MM.1S (cell line): ENCODE results near the gene ARVCF.

Experiments used
- DNase-seq: peaks from one replicate; pipeline ENCODE4 v3.0.0-alpha.2; 2015
- H2AFZ ChIP-seq: fragments of 300-600 bp; sonication (generic); 2 replicates; pipeline ENCODE4 v1.6.0; 2016; ENCODE audit warnings: antibody characterized with exemption, low read length
- H3F3A ChIP-seq: fragments of 300-600 bp; sonication (generic); 2 replicates; pipeline ENCODE4 v1.6.1; 2016; ENCODE audit warnings: mild to moderate bottlenecking, antibody characterized with exemption, low read length, moderate library complexity, mixed read lengths; ENCODE audit not compliant: insufficient read depth
- H3K27ac ChIP-seq: fragments of 300-600 bp; sonication (generic); 2 replicates; pipeline ENCODE4 v1.5.1; 2016; ENCODE audit warnings: mild to moderate bottlenecking, low read length
- H3K27me3 ChIP-seq: fragments of 300-600 bp; sonication (generic); replicated peaks from 2 replicates; pipeline ENCODE4 v1.6.0; 2016; ENCODE audit warnings: low read length; ENCODE audit not compliant: insufficient read depth
- H3K36me3 ChIP-seq: fragments of 300-600 bp; sonication (generic); replicated peaks from 2 replicates; pipeline ENCODE4 v1.6.1; 2016; ENCODE audit warnings: mild to moderate bottlenecking, low read length, mixed read lengths; ENCODE audit not compliant: insufficient read depth
- H3K4me1 ChIP-seq: fragments of 300-600 bp; sonication (generic); 2 replicates; pipeline ENCODE4 v1.6.1; 2016; ENCODE audit warnings: low read length, mixed read lengths
- H3K4me2 ChIP-seq: fragments of 300-600 bp; sonication (generic); 2 replicates; pipeline ENCODE4 v1.6.0; 2016; ENCODE audit warnings: low read depth, low read length
- H3K4me3 ChIP-seq: fragments of 300-600 bp; sonication (generic); 2 replicates; pipeline ENCODE4 v1.5.1; 2016; ENCODE audit warnings: low read length, mixed read lengths
- H3K79me2 ChIP-seq: fragments of 300-600 bp; sonication (generic); 2 replicates; pipeline ENCODE4 v1.6.1; 2016; ENCODE audit warnings: mixed run types, low read length, mixed read lengths
- H3K9ac ChIP-seq: fragments of 300-600 bp; sonication (generic); 2 replicates; pipeline ENCODE4 v1.6.1; 2016; ENCODE audit warnings: low read length, mixed read lengths
- H3K9me2 ChIP-seq: fragments of 300-600 bp; sonication (generic); replicated peaks from 2 replicates; pipeline ENCODE4 v1.6.1; 2016; ENCODE audit warnings: mild to moderate bottlenecking, low read length, mixed read lengths; ENCODE audit not compliant: insufficient read depth
- H3K9me3 ChIP-seq: fragments of 300-600 bp; sonication (generic); replicated peaks from 2 replicates; pipeline ENCODE4 v1.6.1; 2016; ENCODE audit warnings: mild to moderate bottlenecking, low read length, mixed read lengths; ENCODE audit not compliant: insufficient read depth
- H4K20me1 ChIP-seq: fragments of 300-600 bp; sonication (generic); 2 replicates; pipeline ENCODE4 v1.6.1; 2016; ENCODE audit warnings: mild to moderate bottlenecking, low read length, moderate library complexity, mixed read lengths; ENCODE audit not compliant: insufficient read depth
- EZH2 ChIP-seq: fragments of 300-600 bp; sonication (generic); optimal IDR thresholded peaks from 2 replicates; pipeline ENCODE3; 2017; ENCODE audit warnings: low read depth, mild to moderate bottlenecking, antibody characterized with exemption, low read length, mixed read lengths
- EZH2phosphoT487 ChIP-seq: fragments of 300-600 bp; sonication (generic); IDR thresholded peaks from 2 replicates; pipeline ENCODE4 v1.6.1; 2018; ENCODE audit warnings: antibody characterized with exemption, low read length
- TF ChIP-seq, protein P1 (sequence below): fragments of 300-600 bp; sonication (generic); IDR thresholded peaks from 2 replicates; pipeline ENCODE4 v1.5.1; 2016; ENCODE audit warnings: antibody characterized with exemption, low read length, mixed read lengths

Gene ARVCF

DNA sequence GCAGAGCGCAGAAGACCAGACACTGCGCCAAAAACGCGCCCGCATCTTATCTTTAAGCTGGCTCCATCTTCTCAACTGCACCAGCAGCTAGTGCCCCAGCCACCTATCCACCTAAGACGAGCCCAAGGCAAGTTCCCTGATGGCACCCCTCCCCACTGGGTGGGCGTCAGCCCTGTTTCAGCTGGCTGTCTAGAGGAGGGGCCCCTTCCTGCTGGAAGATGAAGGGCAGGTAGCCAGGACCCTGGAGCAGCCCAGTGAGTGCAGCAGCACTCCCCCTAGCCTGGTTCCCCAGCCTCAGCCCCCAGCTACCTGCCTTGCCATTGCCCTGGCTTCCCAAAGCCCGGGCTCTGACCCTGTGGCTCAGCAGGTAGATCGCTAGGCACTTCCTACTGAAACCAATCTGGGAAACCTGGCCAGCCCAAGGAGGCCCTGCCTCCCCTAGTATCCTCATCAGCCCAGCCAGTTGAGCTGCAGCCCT is 28.3 kb downstream of the ARVCF start:
- H3K36me3 ChIP-seq = no peaks in the 10 kb centered on the region
- H3K4me1 ChIP-seq = peaks cover 14% of the 10 kb centered on the region
- H4K20me1 ChIP-seq = no peaks in the 10 kb centered on the region
- no peak for TF ChIP-seq EZH2
- TF ChIP-seq, protein P1, sequence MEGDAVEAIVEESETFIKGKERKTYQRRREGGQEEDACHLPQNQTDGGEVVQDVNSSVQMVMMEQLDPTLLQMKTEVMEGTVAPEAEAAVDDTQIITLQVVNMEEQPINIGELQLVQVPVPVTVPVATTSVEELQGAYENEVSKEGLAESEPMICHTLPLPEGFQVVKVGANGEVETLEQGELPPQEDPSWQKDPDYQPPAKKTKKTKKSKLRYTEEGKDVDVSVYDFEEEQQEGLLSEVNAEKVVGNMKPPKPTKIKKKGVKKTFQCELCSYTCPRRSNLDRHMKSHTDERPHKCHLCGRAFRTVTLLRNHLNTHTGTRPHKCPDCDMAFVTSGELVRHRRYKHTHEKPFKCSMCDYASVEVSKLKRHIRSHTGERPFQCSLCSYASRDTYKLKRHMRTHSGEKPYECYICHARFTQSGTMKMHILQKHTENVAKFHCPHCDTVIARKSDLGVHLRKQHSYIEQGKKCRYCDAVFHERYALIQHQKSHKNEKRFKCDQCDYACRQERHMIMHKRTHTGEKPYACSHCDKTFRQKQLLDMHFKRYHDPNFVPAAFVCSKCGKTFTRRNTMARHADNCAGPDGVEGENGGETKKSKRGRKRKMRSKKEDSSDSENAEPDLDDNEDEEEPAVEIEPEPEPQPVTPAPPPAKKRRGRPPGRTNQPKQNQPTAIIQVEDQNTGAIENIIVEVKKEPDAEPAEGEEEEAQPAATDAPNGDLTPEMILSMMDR = no peak
- H3K4me2 ChIP-seq = no peak overlapping the region
- no peaks in the 10 kb centered on the region for H3K9me3 ChIP-seq
- H3K9me2 ChIP-seq = no peaks in the 10 kb centered on the region
- H2AFZ ChIP-seq = no peak overlapping the region
- no peaks in the 10 kb centered on the region for H3F3A ChIP-seq
- no peak overlapping the region for H3K9ac ChIP-seq
- H3K27me3 ChIP-seq = peaks cover 43% of the 10 kb centered on the region
- DNase-seq = no peak
- H3K4me3 ChIP-seq = no peak overlapping the region
- H3K79me2 ChIP-seq = no peaks in the 10 kb centered on the region
- H3K27ac ChIP-seq = no peak overlapping the region

DNA sequence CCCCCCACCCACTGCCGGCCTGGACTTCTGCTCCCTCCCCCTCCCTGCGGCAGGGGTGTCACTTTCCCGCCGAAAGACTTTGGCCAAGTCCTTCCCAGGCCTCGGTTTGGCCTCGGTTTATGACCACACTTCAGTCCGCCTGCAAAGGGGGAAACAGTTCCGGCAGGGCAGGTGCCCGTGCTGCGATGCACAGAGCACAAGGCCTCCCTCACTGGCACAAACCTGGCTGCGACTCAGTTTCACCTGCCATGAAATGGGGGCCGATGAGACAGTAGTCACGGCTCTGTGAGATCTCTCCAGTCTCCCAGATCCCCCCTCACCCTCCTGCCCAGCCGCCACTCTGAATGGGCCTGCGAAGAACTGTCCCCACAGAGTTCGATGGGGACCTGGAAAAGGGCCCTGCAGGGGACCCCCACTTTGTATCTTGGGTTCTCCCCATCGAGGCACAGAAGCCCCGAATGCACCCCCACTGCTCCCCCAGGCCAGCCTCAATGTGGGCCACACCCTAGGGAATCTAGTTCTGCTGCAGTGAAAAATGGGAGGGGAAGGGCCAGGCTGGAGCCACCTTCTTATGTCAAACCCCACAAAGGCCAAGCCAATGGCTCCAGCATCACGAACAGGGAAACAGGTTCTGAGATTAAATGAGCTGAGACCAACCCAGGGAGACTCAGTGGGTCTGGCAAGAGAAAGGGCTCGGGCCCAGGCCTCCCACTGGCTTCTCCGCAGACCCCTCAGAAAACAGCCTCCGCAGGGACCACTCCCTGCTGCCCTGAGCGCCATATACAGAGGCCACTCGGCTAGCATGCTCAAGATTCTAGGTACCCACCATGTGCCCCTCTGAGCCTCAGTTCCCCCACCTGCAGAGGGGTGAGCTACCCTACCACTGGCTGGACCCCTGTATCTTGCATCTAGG is 29.0 kb downstream of the ARVCF start:
- peaks cover 37% of the 10 kb centered on the region for H3K27me3 ChIP-seq
- H3K9ac ChIP-seq = no peak overlapping the region
- no peaks in the 10 kb centered on the region for H3F3A ChIP-seq
- no peak overlapping the region for H3K4me3 ChIP-seq
- no peak for DNase-seq
- H4K20me1 ChIP-seq = no peaks in the 10 kb centered on the region
- no peak overlapping the region for H3K27ac ChIP-seq
- H3K9me2 ChIP-seq = no peaks in the 10 kb centered on the region
- H2AFZ ChIP-seq = no peak overlapping the region
- peaks cover 16% of the 10 kb centered on the region for H3K4me1 ChIP-seq
- no peak overlapping the region for H3K4me2 ChIP-seq
- TF ChIP-seq EZH2 (no peak), EZH2phosphoT487 (no peak)
- TF ChIP-seq, protein P1 = no peak
- H3K9me3 ChIP-seq = no peaks in the 10 kb centered on the region
- H3K36me3 ChIP-seq = no peaks in the 10 kb centered on the region
- H3K79me2 ChIP-seq = no peaks in the 10 kb centered on the region

DNA sequence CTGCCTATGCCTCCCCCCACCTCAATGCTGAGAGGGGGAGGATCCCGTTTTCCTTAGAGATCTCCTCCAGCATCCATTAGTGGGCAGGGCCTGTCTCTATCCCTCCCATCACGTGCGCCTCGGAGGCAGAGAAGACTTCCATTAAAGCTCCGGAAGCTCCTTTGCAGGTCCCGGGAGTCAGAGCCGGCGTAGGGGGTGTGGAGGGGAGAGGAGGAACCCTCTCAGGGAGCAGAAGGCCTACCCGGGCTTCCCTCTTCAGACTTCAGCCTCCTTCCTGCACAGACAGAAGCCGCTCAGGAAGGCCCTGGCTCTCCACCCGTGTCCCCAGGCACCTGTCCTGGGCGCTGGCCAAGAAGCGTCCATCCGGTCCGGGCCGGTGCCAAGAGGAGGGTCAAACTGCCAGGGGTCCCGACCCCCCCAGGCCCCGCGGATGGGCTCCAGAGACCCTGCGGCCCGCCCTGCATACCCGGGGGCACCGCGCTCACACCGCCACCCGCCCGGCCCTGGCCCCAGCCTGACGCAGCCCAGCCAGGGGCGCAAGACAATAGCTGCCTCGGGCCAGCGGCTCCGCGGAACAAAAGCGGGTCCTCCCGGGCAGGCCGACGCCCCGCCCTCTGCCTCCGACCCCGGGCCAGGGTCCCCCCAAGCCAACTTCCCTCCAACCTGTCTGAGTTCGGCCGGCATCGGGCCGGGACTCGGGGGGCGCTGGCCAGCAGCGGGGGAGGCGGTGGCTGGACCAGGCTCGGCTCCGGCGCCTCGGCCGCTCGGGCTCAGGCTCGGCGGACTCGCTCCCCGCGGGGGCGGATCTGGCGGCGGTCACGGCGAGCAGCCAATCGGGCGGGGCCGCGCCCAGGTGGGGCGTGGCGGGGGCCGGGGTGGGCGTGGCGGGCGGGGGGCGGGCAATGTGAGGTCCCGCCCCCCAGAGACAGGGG is 29.9 kb downstream of the ARVCF start:
- Histone ChIP-seq H3K4me2 (peak overlapping the region; percentile 97), H3K36me3 (no peaks in the 10 kb centered on the region), H3K9me3 (no peaks in the 10 kb centered on the region), H3F3A (no peaks in the 10 kb centered on the region), H3K27ac (no peak overlapping the region), H3K9me2 (no peaks in the 10 kb centered on the region), H3K9ac (peak overlapping the region; percentile 40), H3K79me2 (no peaks in the 10 kb centered on the region), H3K4me3 (peak overlapping the region; percentile 71), H3K27me3 (peaks cover 27% of the 10 kb centered on the region), H4K20me1 (no peaks in the 10 kb centered on the region), H2AFZ (peak overlapping the region; percentile 91), H3K4me1 (peaks cover 16% of the 10 kb centered on the region)
- no peak for TF ChIP-seq EZH2phosphoT487
- no peak for TF ChIP-seq EZH2
- TF ChIP-seq, protein P1 = no peak
- peak; percentile 62 for DNase-seq
